Activated naive CD4-positive, alpha-beta T cell treated with Interleukin-2 at 50 U/mL for 16 hours (primary cell): ENCODE measurements around the gene PCDHB8.
A peak's percentile ranks its signal among the peaks of the same experiment; 100 is the strongest.
"Not testable (repeated sequence)": the region's sequence is repeated elsewhere in the genome, so short reads cannot be mapped to it uniquely, and the experiment has no call there.

Source experiments
- DNase-seq: peaks from one replicate; pipeline ENCODE4 v3.0.0-alpha.2; 2020

PCDHB8 gene

DNA sequence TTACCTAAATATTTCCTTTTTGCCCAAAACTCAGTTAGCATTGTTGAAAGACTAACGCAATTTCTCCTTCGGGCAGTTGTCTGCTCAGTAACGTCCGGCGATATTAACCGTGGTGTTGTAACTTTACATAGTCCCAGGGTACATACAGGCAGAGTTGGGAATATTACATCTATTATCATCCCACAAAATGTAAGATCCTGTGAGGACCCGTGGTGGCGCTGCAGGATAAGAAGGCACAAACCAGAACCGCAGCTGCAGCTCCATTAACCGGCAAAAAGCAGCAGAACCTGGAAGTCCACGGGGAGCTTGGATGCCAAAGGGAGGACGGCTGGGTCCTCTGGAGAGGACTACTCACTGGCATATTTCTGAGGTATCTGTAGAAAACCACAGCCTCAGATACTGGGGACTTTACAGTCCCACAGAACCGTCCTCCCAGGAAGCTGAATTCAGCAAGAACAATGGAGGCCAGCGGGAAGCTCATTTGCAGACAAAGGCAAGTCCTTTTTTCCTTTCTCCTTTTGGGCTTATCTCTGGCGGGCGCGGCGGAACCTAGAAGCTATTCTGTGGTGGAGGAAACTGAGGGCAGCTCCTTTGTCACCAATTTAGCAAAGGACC, at the start of gene PCDHB8:
Gene PCDHB8 (plus strand): TSS at position 214 of the 615 bp plus-strand sequence. CDS start 245 bp downstream, at position 459.
- DNase-seq = not testable (repeated sequence)

DNA sequence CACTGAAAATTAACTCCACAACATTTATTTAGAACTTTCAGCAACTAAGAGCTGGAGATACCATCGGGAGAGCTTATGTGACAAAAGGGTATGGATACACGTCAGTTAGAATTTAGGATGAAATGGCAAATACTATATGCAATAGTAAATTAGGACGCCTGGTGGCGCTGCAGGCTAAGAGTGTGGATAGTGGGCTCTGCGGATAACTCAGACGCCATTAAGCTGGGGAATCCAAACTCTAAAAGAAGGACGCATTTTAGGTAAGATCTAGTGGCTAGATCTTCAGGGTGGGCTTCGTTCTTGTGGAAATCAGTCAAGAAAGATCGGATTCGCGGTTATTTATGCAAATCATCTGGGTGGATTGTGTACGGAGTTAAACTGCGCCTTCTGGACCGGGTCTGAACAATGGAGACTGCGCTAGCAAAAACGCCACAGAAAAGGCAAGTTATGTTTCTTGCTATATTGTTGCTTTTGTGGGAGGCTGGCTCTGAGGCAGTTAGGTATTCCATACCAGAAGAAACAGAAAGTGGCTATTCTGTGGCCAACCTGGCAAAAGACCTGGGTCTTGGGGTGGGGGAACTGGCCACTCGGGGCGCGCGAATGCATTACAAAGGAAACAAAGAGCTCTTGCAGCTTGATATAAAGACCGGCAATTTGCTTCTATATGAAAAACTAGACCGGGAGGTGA, 42.4 kb upstream of the PCDHB8 start, which contains the start of gene PCDHB5:
Gene PCDHB5 (plus strand): TSS at position 177 of the 688 bp plus-strand sequence. CDS start 229 bp downstream, at position 406.
- no peak for DNase-seq

DNA sequence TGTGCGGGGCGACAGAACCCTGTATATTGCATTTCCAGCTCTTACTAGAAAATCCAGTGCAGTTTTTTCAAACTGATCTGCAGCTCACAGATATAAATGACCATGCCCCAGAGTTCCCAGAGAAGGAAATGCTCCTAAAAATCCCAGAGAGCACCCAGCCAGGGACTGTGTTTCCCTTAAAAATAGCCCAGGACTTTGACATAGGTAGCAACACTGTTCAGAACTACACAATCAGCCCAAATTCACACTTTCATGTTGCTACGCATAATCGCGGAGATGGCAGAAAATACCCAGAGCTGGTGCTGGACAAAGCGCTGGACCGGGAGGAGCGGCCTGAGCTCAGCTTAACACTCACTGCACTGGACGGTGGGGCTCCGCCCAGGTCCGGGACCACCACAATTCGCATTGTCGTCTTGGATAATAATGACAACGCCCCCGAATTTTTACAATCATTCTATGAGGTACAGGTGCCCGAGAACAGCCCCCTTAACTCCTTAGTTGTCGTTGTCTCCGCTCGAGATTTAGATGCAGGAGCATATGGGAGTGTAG, 41.8 kb upstream of the PCDHB8 start:
- no peak for DNase-seq

DNA sequence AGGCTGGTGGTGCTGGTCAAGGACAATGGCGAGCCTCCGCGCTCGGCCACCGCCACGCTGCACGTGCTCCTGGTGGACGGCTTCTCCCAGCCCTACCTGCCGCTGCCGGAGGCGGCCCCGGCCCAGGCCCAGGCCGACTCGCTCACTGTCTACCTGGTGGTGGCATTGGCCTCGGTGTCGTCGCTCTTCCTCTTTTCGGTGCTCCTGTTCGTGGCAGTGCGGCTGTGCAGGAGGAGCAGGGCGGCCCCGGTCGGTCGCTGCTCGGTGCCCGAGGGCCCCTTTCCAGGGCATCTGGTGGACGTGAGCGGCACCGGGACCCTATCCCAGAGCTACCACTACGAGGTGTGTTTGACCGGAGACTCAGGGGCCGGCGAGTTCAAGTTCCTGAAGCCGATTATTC, 40.2 kb upstream of the PCDHB8 start:
- not testable (repeated sequence) for DNase-seq

DNA sequence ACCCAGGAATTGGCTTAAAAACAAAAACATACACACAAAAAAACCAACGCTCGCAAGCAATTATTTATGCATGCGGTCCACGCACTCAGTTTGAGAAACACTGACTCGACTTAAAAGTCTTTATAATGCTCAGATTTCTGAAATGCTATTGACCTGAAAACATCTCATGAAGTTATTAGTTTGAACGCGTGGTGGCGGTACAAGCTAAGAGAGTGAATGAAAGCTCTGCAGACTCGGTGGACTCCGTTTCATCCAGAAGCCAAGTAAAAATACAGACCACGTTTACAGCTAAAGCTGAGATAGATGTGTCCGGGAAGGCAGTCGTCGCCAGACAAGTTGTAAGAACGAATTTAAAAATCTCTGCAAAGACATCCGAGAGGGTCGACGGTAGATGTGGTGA, 27.8 kb upstream of the PCDHB8 start, which contains the start of gene PCDHB6:
Gene PCDHB6 (plus strand): TSS at position 246 of the 400 bp plus-strand sequence. CDS start 201 bp downstream, outside the sequence.
- DNase-seq = no peak

DNA sequence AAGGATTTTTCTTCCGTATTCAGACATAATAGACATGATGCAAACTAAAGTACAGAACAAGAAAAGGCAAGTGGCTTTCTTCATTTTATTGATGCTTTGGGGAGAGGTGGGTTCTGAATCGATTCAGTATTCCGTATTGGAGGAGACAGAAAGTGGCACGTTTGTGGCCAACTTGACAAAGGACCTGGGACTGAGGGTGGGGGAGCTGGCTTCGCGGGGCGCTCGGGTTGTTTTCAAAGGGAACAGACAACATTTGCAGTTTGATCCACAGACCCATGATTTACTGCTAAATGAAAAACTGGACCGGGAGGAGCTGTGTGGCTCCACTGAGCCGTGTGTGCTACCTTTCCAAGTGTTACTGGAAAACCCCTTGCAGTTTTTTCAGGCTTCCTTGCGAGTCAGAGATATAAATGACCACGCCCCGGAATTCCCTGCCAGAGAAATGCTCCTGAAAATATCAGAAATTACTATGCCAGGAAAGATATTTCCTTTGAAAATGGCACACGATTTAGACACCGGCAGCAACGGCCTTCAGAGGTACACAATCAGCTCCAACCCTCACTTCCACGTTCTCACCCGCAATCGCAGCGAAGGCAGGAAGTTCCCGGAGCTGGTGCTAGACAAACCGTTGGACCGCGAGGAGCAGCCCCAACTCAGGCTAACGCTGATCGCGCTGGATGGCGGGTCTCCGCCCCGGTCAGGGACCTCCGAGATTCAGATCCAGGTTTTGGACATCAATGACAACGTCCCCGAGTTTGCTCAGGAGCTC, 27.2 kb upstream of the PCDHB8 start:
- DNase-seq = no peak

DNA sequence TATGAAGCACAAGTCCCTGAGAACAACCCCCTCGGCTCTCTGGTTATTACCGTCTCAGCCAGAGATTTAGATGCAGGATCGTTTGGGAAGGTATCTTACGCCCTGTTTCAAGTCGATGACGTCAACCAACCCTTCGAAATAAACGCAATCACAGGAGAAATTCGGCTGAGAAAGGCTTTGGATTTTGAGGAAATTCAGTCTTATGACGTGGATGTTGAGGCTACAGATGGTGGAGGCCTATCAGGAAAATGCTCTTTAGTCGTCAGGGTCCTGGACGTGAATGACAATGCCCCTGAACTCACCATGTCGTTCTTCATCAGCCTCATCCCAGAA, 26.6 kb upstream of the PCDHB8 start:
- no peak for DNase-seq

DNA sequence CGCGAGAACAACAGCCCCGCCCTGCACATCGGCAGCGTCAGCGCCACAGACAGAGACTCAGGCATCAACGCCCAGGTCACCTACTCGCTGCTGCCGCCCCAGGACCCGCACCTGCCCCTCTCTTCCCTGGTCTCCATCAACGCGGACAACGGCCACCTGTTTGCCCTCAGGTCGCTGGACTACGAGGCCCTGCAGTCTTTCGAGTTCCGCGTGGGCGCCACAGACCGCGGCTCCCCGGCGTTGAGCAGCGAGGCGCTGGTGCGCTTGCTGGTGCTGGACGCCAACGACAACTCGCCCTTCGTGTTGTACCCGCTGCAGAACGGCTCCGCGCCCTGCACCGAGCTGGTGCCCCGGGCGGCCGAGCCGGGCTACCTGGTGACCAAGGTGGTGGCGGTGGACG, 26.0 kb upstream of the PCDHB8 start:
- DNase-seq = not testable (repeated sequence)

DNA sequence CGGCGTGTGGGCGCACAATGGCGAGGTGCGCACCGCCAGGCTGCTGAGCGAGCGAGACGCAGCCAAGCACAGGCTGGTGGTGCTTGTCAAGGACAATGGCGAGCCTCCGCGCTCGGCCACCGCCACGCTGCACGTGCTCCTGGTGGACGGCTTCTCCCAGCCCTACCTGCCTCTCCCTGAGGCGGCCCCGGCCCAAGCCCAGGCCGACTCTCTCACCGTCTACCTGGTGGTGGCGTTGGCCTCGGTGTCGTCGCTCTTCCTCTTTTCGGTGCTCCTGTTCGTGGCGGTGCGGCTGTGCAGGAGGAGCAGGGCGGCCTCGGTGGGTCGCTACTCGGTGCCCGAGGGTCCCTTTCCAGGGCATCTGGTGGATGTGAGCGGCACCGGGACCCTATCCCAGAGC, 25.5 kb upstream of the PCDHB8 start:
- DNase-seq = not testable (repeated sequence)

DNA sequence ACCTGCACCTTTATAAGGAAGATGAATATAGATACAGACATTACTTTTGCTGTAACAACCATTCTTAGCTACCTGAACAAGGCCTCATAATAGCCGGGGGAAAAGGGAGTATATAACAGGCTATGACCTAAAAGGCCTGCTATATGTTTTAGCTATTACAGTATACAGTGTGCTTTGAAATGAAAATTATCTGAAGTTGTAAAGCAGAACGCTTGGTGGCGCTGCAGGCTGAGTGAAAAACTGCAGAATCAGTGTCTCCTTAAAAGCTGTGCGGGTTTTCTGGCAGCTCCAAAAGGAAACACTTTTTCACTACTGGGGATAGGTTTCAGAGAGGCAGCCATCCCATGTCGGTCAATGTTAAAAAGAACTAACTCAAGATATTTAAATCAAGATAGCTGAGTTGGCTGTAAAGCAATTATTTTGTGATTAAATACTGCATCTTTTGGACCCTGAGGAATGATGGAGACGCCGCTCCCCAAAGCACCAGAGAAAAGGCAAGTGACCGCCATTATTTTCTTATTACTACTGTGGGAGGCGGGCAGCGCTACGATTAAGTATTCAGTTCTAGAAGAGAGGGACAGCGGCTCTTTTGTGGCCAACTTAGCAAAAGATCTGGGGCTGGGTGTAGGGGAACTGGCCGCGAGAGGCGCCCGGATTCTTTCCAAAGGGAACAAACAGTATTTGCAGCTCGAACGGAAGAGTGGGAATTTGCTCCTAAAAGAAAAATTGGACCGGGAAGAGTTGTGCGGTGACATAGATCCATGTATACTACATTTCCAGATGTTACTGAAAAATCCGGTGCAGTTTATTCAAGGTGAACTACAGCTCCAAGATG, 21.8 kb upstream of the PCDHB8 start:
- no peak for DNase-seq

DNA sequence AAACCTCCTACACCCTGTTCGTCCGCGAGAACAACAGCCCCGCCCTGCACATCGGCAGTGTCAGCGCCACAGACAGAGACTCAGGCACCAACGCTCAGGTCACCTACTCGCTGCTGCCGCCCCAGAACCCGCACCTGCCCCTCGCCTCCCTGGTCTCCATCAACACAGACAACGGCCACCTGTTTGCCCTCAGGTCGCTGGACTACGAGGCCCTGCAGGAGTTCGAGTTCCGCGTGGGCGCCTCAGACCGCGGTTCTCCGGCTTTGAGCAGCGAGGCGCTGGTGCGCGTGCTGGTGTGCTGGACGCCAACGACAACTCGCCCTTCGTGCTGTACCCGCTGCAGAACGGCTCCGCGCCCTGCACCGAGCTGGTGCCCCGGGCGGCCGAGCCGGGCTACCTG, 20.2 kb upstream of the PCDHB8 start:
- DNase-seq = not testable (repeated sequence)

DNA sequence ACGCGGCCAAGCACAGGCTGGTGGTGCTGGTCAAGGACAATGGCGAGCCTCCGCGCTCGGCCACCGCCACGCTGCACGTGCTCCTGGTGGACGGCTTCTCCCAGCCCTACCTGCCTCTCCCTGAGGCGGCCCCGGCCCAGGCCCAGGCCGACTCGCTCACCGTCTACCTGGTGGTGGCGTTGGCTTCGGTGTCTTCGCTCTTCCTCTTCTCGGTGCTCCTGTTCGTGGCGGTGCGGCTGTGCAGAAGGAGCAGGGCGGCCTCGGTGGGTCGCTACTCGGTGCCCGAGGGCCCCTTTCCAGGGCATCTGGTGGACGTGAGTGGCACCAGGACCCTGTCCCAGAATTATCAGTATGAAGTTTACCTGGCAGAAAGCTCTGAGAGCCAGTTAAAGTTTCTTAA, 19.7 kb upstream of the PCDHB8 start:
- not testable (repeated sequence) for DNase-seq

DNA sequence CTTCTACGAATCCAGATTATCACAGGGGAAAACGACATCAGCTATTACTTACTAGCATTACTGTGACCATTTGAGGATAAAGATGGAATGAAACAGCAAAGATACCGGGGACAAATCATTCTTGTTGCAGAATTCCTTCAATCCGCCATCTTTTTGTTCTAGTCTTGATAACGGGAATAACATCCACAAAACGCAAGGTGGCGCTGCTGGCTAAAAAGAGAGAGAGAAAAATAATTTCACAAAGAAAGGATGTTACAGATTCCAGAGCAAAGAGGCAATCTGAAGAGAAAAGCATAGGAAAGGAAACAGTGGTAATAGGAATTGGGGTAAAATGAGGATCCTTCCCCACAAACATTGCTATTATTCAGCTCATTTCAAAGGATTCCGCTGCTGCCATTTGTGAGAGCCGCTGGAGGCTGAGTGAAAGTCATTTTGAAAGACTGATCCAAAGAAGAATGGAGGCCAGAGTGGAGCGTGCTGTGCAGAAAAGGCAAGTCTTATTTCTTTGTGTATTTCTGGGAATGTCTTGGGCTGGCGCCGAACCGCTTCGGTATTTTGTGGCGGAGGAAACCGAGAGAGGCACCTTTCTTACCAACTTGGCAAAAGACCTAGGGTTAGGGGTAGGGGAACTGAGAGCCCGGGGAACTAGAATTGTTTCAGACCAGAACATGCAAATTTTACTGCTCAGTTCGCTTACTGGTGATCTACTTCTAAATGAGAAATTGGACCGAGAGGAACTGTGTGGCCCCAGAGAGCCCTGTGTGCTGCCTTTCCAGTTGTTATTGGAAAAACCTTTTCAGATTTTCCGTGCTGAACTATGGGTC, 5.0 kb upstream of the PCDHB8 start, which contains the start of gene PCDHB7:
Gene PCDHB7 (plus strand): TSS at position 264 of the 824 bp plus-strand sequence. CDS start 192 bp downstream, at position 456.
- peak; percentile 6 for DNase-seq

DNA sequence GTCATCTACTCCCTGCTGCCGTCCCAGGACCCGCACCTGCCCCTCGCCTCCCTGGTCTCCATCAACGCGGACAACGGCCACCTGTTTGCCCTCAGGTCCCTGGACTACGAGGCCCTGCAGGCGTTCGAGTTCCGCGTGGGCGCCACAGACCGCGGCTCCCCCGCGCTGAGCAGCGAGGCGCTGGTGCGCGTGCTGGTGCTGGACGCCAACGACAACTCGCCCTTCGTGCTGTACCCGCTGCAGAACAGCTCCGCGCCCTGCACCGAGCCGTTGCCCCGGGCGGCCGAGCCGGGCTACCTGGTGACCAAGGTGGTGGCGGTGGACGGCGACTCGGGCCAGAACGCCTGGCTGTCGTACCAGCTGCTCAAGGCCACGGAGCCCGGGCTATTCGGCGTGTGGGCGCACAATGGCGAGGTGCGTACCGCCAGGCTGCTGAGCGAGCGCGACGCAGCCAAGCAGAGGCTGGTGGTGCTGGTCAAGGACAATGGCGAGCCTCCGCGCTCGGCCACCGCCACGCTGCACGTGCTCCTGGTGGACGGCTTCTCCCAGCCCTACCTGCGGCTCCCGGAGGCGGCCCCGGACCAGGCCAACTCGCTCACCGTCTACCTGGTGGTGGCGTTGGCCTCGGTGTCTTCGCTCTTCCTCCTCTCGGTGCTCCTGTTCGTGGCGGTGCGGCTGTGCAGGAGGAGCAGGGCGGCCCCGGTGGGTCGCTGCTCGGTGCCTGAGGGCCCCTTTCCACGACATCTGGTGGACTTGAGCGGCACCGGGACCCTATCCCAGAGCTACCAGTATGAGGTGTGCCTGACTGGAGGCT, 3.1 kb upstream of the PCDHB8 start:
- not testable (repeated sequence) for DNase-seq

DNA sequence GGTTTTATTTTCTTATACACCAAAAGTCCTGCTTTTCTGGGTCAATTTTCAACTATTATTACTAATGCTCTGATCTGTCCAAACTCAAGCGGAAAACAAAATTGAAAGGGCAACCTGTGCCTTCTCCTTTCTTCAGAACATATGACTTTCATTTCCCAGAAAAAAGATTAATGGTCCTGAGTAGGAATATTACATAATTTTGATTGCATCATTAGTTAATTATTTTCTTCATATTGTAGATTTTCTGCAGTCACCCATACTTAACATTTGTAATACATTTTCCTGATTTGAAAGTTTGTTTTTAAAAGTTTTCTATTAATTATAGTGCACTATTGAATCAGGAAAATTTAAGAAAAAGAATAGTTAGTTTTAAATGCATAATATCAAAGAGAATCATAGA, 1.7 kb upstream of the PCDHB8 start:
- no peak for DNase-seq

DNA sequence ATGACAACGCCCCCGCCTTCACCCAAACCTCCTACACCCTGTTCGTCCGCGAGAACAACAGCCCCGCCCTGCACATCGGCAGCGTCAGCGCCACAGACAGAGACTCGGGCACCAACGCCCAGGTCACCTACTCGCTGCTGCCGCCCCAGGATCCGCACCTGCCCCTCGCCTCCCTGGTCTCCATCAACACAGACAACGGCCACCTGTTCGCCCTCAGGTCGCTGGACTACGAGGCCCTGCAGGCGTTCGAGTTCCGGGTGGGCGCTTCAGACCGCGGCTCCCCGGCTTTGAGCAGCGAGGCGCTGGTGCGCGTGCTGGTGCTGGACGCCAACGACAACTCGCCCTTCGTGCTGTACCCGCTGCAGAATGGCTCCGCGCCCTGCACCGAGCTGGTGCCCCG, 1.8 kb downstream of the PCDHB8 start:
- DNase-seq = not testable (repeated sequence)

DNA sequence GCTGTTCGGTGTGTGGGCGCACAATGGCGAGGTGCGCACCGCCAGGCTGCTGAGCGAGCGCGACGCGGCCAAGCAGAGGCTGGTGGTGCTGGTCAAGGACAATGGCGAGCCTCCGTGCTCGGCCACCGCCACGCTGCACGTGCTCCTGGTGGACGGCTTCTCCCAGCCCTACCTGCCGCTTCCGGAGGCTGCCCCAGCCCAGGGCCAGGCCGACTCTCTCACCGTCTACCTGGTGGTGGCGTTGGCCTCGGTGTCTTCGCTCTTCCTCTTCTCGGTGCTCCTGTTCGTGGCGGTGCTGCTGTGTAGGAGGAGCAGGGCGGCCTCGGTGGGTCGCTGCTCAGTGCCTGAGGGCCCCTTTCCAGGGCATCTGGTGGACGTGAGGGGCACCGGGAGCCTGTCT, 2.3 kb downstream of the PCDHB8 start:
- not testable (repeated sequence) for DNase-seq

DNA sequence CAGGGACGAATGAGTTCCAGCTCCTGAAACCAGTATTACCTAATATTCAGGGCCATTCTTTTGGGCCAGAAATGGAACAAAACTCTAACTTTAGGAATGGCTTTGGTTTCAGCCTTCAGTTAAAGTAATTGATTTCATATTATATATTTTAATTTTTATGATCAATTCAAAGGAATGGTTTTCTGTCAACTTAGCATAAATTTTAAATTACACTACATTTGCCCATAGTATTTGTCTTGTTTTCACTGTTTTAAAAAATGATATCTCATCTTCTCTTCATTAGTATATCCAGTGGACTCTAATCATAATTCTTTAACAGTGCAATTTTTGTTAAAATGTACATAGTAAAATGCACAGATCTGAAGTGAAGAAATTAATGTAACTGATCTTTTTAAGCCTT, 2.7 kb downstream of the PCDHB8 start:
- no peak for DNase-seq

DNA sequence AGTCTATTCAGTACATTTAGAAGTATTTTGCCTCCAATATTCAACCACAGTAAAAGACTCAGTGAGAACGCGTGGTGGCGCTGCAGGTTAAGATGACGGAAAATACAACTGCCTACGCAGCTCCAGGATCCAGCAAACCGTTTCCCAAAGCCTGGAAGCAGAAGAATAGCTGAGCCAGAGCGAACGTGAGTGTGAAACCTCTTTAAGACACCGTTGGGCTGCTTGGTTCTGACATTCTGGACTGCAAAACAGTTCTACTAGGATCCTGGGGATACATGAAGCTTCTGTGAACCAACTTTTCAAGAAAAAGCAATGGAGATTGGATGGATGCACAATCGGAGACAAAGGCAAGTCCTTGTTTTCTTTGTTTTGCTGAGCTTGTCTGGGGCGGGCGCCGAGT, 4.7 kb downstream of the PCDHB8 start, which contains the start of gene PCDHB16:
Gene PCDHB16 (plus strand): TSS at position 140 of the 400 bp plus-strand sequence. CDS start 173 bp downstream, at position 313.
- no peak for DNase-seq
